Suprapubic skin (tissue), 4 donors: ENCODE measurements around the gene GREM1. TPM values are rescaled to one million over a fixed set of nuclear protein-coding genes. Genes with fewer than 3 reads are reported as not detected.

Experiments
- DNase-seq, 2 donors: peaks; one replicate each; pipeline ENCODE4 v3.0.0-alpha.2; 2019; ENCODE audit warnings: low spot score in 2 of 2
- H3K27ac ChIP-seq: fragments of 200-600 bp; sonication (generic); one replicate; pipeline ENCODE4 v1.5.1; 2019
- H3K27me3 ChIP-seq: fragments of 200-600 bp; sonication (generic); one replicate; pipeline ENCODE4 v1.5.1; 2019
- H3K36me3 ChIP-seq: fragments of 200-600 bp; sonication (generic); one replicate; pipeline ENCODE4 v1.5.1; 2019
- H3K4me1 ChIP-seq: fragments of 200-600 bp; sonication (generic); one replicate; pipeline ENCODE4 v1.5.1; 2019
- H3K4me3 ChIP-seq: fragments of 200-600 bp; sonication (generic); one replicate; pipeline ENCODE4 v1.5.1; 2019; ENCODE audit warnings: mild to moderate bottlenecking
- H3K9me3 ChIP-seq: fragments of 200-600 bp; sonication (generic); one replicate; pipeline ENCODE4 v1.5.1; 2019
- EP300 ChIP-seq: sonication (generic); formaldehyde crosslinking; IDR thresholded peaks from one replicate; pipeline ENCODE4 v1.6.1; 2017; ENCODE audit warnings: antibody characterized with exemption
- POLR2A ChIP-seq, 2 donors: fragments of 450-650 bp; IDR thresholded peaks; one replicate each; pipeline ENCODE4 v1.6.1; 2017; ENCODE audit warnings: antibody characterized with exemption in 2 of 2, mild to moderate bottlenecking in 2 of 2, moderate library complexity in 2 of 2
- POLR2AphosphoS5 ChIP-seq, 3 donors: sonication (generic); formaldehyde crosslinking; IDR thresholded peaks; one replicate each; pipeline ENCODE4 v1.6.1; 2017; ENCODE audit warnings: antibody characterized with exemption in 3 of 3
- WGBS: methylation state at CpG from one replicate; pipeline ENCODE4 v1.1.5; 2018; 5-methylcytosine and 5-hydroxymethylcytosine counted together
- total RNA-seq, 4 donors: library from RNA; depleted of rRNA; stranded (reverse); fragments of >200 nt; gene quantifications; one replicate each; pipeline ENCODE4 v1.1.0, GENCODE V29; 2016
- TF ChIP-seq, protein P1 (sequence below), 2 donors: fragments of 200-600 bp in 1 of 2; fragments of 450-650 bp in 1 of 2; sonication (generic) in 1 of 2; IDR thresholded peaks; one replicate each; pipeline ENCODE4 v1.5.1; 2016 to 2019; ENCODE audit warnings: antibody characterized with exemption in 2 of 2, mild to moderate bottlenecking in 1 of 2, moderate library complexity in 1 of 2

GREM1 gene
- total RNA-seq, 4 donors from 2014 or later: 0.85 to 3.6 (median 1.6) TPM

DNA sequence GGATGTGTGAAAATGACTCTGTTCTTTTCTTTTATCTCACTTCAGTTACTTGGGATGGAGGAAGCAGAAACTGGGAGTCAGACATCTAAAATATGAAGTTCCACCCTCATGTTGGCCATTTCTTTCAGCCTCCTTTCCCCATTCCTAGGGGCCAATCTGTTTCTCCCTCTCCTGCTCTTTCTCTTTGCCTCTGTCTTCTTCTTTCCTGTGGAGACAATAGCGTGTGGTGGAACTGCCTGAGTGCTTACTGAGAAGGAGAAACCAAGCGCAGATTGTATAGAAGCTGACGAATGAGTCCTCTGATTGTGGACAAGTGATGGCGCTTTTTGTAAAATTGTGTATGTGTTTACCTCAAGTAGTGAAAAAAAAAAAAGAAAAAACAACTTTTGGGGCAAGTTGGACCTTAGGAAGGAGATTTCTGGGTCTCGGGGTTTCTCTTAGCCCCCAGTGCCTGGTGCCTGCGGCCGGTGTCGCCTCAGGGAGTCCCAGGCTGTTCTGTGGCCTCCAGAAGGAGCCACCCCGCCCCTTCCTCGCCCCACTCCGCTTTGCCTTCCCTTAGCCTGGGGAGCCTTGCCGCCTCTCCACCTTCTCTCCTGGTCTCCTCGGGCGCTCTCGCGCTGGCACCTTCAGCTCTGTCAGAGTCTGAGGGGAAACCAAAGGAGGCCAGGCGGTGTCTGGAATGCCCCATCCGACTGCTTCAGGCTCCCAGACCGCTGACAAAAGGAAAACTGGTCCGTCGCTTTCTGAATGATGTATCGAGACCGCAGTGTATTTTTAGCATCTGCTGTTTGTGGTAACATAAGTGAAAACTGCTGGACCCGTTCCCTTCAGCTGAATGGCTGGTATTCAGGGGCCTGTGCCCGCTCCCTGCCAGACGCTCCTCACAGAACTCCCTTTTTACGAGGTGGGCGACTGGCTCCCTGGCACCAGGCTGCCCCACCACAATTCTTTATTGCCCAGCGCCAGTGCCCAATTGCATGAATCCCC, 46.2 kb upstream of the GREM1 start:
- Histone ChIP-seq H3K36me3 (no peaks in the 10 kb centered on the region), H3K27ac (peak overlapping the region; percentile 37), H3K4me3 (no peak overlapping the region), H3K27me3 (no peaks in the 10 kb centered on the region), H3K4me1 (peaks cover 32% of the 10 kb centered on the region), H3K9me3 (no peaks in the 10 kb centered on the region)
- WGBS: 74% methylated on average over 26 of the region's 29 CpGs
- TF ChIP-seq POLR2A (IDR thresholded peaks at IDR 0.05): no peak
- TF ChIP-seq, protein P1, sequence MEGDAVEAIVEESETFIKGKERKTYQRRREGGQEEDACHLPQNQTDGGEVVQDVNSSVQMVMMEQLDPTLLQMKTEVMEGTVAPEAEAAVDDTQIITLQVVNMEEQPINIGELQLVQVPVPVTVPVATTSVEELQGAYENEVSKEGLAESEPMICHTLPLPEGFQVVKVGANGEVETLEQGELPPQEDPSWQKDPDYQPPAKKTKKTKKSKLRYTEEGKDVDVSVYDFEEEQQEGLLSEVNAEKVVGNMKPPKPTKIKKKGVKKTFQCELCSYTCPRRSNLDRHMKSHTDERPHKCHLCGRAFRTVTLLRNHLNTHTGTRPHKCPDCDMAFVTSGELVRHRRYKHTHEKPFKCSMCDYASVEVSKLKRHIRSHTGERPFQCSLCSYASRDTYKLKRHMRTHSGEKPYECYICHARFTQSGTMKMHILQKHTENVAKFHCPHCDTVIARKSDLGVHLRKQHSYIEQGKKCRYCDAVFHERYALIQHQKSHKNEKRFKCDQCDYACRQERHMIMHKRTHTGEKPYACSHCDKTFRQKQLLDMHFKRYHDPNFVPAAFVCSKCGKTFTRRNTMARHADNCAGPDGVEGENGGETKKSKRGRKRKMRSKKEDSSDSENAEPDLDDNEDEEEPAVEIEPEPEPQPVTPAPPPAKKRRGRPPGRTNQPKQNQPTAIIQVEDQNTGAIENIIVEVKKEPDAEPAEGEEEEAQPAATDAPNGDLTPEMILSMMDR (IDR thresholded peaks at IDR 0.05): no peak
- no peak for DNase-seq

DNA sequence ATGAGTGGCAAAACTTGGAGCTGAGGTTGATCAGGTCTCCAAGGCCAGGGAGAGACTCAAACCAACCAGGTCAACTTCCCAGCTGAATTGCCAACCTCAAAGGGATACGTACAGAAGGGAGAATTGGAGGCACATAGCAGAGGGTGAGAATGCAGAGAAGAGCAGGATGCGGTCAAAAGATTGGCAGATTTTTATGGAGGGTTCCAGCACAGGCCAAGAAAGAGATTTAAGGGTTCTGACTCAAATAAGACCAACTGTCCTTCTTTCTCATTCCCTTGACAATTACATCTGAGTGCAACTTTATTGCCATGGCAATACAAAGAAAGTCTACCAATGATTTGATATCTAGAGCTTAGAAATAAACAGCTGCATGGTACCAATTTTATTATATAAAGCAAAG, 43.1 kb upstream of the GREM1 start:
- no peak for DNase-seq
- WGBS: 71% methylated on average over 2 of the region's 2 CpGs
- Histone ChIP-seq H3K4me1 (peaks cover 48% of the 10 kb centered on the region), H3K9me3 (no peaks in the 10 kb centered on the region), H3K4me3 (no peak overlapping the region), H3K36me3 (no peaks in the 10 kb centered on the region), H3K27me3 (no peaks in the 10 kb centered on the region), H3K27ac (no peak overlapping the region)
- no peak for TF ChIP-seq EP300
- TF ChIP-seq, protein P1 (IDR thresholded peaks at IDR 0.05): no peak
- no peak for TF ChIP-seq POLR2A (IDR thresholded peaks at IDR 0.05)
- TF ChIP-seq POLR2AphosphoS5 (IDR thresholded peaks at IDR 0.05): no peak

DNA sequence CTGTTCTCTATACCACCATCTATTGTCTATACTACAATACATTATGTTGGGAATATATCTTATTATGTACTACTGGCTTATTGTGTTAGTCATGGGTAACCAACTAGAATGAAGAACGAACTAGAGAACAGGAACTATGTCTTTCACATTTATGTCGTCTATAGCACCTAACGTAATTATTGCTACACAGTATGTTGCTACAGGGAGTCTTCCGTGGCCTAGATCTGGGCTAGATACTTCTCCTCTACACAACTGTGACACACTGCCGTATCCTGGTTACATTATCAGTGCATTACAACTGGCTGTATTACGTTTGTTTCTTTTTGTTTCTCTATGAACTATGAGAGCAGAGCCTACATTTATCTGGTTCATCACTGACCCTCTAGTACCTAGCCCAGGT, 42.3 kb upstream of the GREM1 start:
- no peak overlapping the region for H3K4me3 ChIP-seq
- H3K4me1 ChIP-seq: peaks cover 43% of the 10 kb centered on the region
- TF ChIP-seq POLR2A (IDR thresholded peaks at IDR 0.05): no peak
- TF ChIP-seq, protein P1 (IDR thresholded peaks at IDR 0.05): no peak
- no peak for TF ChIP-seq EP300
- no peak for TF ChIP-seq POLR2AphosphoS5 (IDR thresholded peaks at IDR 0.05)
- no peak for DNase-seq
- H3K9me3 ChIP-seq: no peaks in the 10 kb centered on the region
- H3K36me3 ChIP-seq: no peaks in the 10 kb centered on the region
- H3K27ac ChIP-seq: no peak overlapping the region
- 49% methylated on average over 6 of the region's 6 CpGs for WGBS
- H3K27me3 ChIP-seq: no peaks in the 10 kb centered on the region

DNA sequence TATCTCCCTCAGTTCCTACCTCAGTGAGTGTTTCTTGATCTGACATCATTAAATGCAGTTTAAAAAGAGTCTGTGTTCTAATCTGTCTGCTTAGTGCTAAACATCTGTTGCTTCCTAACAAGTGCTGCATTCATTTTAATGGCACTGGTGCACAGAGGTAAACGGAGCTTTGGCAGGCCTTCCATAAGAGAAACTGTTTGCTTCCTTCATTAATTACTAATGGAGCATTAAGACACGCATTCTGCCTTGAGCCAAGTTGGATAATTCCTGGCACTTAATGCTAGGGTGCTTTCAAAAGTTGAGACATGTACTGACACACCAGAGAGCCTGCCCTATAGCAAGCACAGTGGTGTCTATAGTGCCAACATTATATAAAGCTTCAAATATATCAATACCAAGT, 41.6 kb upstream of the GREM1 start:
- Histone ChIP-seq H3K4me3 (no peak overlapping the region), H3K36me3 (no peaks in the 10 kb centered on the region), H3K27ac (no peak overlapping the region), H3K4me1 (peaks cover 36% of the 10 kb centered on the region), H3K27me3 (no peaks in the 10 kb centered on the region), H3K9me3 (no peaks in the 10 kb centered on the region)
- no peak for DNase-seq
- 40% methylated on average over 2 of the region's 2 CpGs for WGBS
- TF ChIP-seq, protein P1 (IDR thresholded peaks at IDR 0.05): no peak
- no peak for TF ChIP-seq POLR2A (IDR thresholded peaks at IDR 0.05)
- TF ChIP-seq POLR2AphosphoS5 (IDR thresholded peaks at IDR 0.05): no peak
- no peak for TF ChIP-seq EP300

DNA sequence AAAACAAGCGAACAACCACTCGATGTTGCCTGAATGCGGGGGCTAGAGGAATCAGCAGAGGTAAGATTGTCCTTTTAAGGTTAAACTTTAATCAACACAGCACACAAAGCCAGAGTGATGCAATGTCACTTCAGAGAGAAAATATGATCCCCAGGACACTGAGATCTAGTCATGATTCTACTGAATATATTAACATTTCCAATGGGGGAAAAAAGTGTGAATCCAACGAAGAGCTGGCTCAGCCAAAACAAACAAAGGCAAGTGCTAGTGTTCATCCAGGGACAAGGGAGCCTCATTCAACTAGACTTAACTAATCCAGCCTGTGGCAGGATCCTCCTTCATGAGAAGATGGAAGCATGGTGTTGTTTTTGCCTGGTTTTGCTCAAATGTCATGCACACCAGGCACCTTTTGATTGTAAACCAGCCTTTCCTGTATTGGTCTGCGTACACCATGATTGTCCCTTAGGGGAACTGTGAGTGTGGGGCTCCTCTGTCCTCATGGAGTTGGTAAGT, 40.5 kb upstream of the GREM1 start:
- DNase-seq: no peak

More for the DNA sequence above, 40.5 kb upstream of the GREM1 start:
- 78% methylated on average over 5 of the region's 5 CpGs for WGBS
- Histone ChIP-seq H3K4me1 (peaks cover 34% of the 10 kb centered on the region), H3K27ac (no peak overlapping the region), H3K36me3 (no peaks in the 10 kb centered on the region), H3K27me3 (no peaks in the 10 kb centered on the region), H3K9me3 (no peaks in the 10 kb centered on the region), H3K4me3 (no peak overlapping the region)
- TF ChIP-seq EP300 (no peak), POLR2A (IDR thresholded peaks at IDR 0.05) (no peak), POLR2AphosphoS5 (IDR thresholded peaks at IDR 0.05) (no peak)
- TF ChIP-seq, protein P1 (IDR thresholded peaks at IDR 0.05): no peak
